OCI-LY1 (cell line): Measurements from ENCODE around the gene OASL.

Source experiments
- EZH2 ChIP-seq: fragments of 200-600 bp; sonication (generic), shearing (Covaris generic); IDR thresholded peaks from 2 replicates; pipeline ENCODE4 v1.8.0; 2017; ENCODE audit warnings: borderline replicate concordance, mixed run types, mild to moderate bottlenecking, antibody characterized with exemption, low read length, moderate library complexity, mixed read lengths
- TF ChIP-seq, protein P1 (sequence below): fragments of 200-600 bp; sonication (generic), shearing (Covaris generic); IDR thresholded peaks from 2 replicates; pipeline ENCODE4 v1.5.1; 2017; ENCODE audit warnings: mild to moderate bottlenecking, antibody characterized with exemption, low read length, moderate library complexity, mixed read lengths

DNA sequence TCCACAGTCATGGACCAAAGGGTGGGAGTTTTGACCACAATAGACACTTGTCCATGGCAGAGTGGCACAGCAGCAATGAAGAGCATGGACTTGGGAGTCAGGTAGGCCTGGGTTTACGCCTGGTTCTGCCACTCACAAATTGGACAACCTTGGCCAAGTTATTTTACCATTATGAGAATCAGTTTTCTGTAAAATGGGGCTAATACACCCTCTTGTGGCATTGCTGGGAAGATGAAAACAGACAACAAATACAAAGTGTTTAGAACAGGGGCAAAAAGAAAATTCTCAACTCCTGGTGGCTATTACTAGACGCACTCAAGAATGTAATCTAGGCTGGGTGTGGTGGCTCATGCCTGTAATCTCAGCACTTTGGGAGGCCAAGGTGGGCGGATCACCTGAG is 25.3 kb downstream of the OASL start:
- TF ChIP-seq, protein P1, sequence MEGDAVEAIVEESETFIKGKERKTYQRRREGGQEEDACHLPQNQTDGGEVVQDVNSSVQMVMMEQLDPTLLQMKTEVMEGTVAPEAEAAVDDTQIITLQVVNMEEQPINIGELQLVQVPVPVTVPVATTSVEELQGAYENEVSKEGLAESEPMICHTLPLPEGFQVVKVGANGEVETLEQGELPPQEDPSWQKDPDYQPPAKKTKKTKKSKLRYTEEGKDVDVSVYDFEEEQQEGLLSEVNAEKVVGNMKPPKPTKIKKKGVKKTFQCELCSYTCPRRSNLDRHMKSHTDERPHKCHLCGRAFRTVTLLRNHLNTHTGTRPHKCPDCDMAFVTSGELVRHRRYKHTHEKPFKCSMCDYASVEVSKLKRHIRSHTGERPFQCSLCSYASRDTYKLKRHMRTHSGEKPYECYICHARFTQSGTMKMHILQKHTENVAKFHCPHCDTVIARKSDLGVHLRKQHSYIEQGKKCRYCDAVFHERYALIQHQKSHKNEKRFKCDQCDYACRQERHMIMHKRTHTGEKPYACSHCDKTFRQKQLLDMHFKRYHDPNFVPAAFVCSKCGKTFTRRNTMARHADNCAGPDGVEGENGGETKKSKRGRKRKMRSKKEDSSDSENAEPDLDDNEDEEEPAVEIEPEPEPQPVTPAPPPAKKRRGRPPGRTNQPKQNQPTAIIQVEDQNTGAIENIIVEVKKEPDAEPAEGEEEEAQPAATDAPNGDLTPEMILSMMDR = peak; percentile 18; the same call in 1 of the 2 replicates
- TF ChIP-seq EZH2 = no peak
